Transverse colon (tissue), 4 donors: ENCODE measurements around the gene CPAMD8. TPM values are rescaled to one million over a fixed set of nuclear protein-coding genes. Genes with fewer than 3 reads are reported as not detected.
"Not testable (repeated sequence)": the region's sequence is repeated elsewhere in the genome, so short reads cannot be mapped to it uniquely, and the experiment has no call there.

Source experiments
- DNase-seq: peaks from one replicate; pipeline ENCODE4 v3.0.0-alpha.2; 2019
- H3K27ac ChIP-seq, 4 donors: fragments of 200-600 bp; sonication (generic); 2 replicates each; pipeline ENCODE4 v1.5.1; 2016 to 2018; ENCODE audit warnings: inconsistent platforms in 4 of 4
- H3K27me3 ChIP-seq: fragments of 200-600 bp; sonication (generic); 2 replicates; pipeline ENCODE4 v1.5.1; 2017; ENCODE audit warnings: inconsistent platforms
- H3K36me3 ChIP-seq, 4 donors: fragments of 200-600 bp; sonication (generic); 2 replicates each; pipeline ENCODE4 v1.5.1; 2017 to 2019; ENCODE audit warnings: inconsistent platforms in 4 of 4
- H3K4me1 ChIP-seq, 4 donors: fragments of 200-600 bp; sonication (generic); 2 replicates each; pipeline ENCODE4 v1.5.1; 2017 to 2020; ENCODE audit warnings: inconsistent platforms in 4 of 4
- H3K4me3 ChIP-seq, 4 donors: fragments of 200-600 bp; sonication (generic); 1 replicate in 1 of 4; 2 replicates in 3 of 4; pipeline versions ENCODE4 v1.5.1 to v1.6.1; 2017 to 2019; ENCODE audit warnings: inconsistent platforms in 4 of 4
- H3K9me3 ChIP-seq, 2 donors: fragments of 200-600 bp; sonication (generic); 2 replicates each; pipeline ENCODE4 v1.5.1; 2017 to 2019; ENCODE audit warnings: inconsistent platforms in 2 of 2
- EP300 ChIP-seq: sonication (generic); formaldehyde crosslinking; IDR thresholded peaks from one replicate; pipeline ENCODE4 v1.6.1; 2017; ENCODE audit warnings: antibody characterized with exemption, low read depth
- POLR2A ChIP-seq: fragments of 450-650 bp; IDR thresholded peaks from one replicate; pipeline ENCODE4 v1.6.1; 2016; ENCODE audit warnings: antibody characterized with exemption, mild to moderate bottlenecking, moderate library complexity
- POLR2AphosphoS5 ChIP-seq, 3 donors: sonication (generic); formaldehyde crosslinking; IDR thresholded peaks; one replicate each; pipeline ENCODE4 v1.6.1; 2016; ENCODE audit warnings: antibody characterized with exemption in 3 of 3
- WGBS, 2 donors: methylation state at CpG; one replicate each; pipeline ENCODE4 v1.1.5; 2018; ENCODE audit warnings: low coverage in 1 of 2; 5-methylcytosine and 5-hydroxymethylcytosine counted together
- in situ Hi-C, 4 donors: fragments of 200-750 bp; cut with MboI; loops; one replicate each; pipeline versions ENCODE4 v1.15.0 to v1.15.1; 2017; ENCODE audit warnings: low sequenced_read_pairs in 3 of 4, low pct_ligation_motif_present in 1 of 4, low pct_unique_long_range_greater_than_20kb in 1 of 4
- intact Hi-C: fragments of 100-400 bp; cut with DNase I; formaldehyde crosslinking; loops from one replicate; pipeline ENCODE4 v1.15.1; 2023; ENCODE audit warnings: low total_unique reads
- total RNA-seq, 4 donors: library from RNA; depleted of rRNA; stranded (reverse); fragments of >200 nt; gene quantifications; one replicate each; pipeline ENCODE4 v1.1.0, GENCODE V29; 2016
- TF ChIP-seq, protein P1 (sequence below), 5 experiments: fragments of 200-600 bp in 3 of 5; fragments of 450-650 bp in 2 of 5; sonication (generic) in 3 of 5; IDR thresholded peaks; 1 replicate in 2 of 5; 2 replicates in 3 of 5; pipeline ENCODE4 v1.5.1; 2016 to 2017; ENCODE audit warnings: antibody characterized with exemption in 5 of 5, inconsistent platforms in 3 of 5, mild to moderate bottlenecking in 2 of 5, moderate library complexity in 1 of 5

CPAMD8 gene
- total RNA-seq, 4 donors from 2014 or later = 1.4 to 20.9 (median 7.7) TPM

- TF ChIP-seq, protein P1, sequence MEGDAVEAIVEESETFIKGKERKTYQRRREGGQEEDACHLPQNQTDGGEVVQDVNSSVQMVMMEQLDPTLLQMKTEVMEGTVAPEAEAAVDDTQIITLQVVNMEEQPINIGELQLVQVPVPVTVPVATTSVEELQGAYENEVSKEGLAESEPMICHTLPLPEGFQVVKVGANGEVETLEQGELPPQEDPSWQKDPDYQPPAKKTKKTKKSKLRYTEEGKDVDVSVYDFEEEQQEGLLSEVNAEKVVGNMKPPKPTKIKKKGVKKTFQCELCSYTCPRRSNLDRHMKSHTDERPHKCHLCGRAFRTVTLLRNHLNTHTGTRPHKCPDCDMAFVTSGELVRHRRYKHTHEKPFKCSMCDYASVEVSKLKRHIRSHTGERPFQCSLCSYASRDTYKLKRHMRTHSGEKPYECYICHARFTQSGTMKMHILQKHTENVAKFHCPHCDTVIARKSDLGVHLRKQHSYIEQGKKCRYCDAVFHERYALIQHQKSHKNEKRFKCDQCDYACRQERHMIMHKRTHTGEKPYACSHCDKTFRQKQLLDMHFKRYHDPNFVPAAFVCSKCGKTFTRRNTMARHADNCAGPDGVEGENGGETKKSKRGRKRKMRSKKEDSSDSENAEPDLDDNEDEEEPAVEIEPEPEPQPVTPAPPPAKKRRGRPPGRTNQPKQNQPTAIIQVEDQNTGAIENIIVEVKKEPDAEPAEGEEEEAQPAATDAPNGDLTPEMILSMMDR (IDR thresholded peaks at IDR 0.05) = no peak
- TF ChIP-seq EP300 (no peak), POLR2A (no peak), POLR2AphosphoS5 (IDR thresholded peaks at IDR 0.05) (no peak)
- DNase-seq = peak; percentile 26
- Histone ChIP-seq H3K27me3 (peaks cover 67% of the 10 kb centered on the region), H3K4me1 (peaks cover 0 to 14% (median 8%) of the 10 kb centered on the region in 4 donors), H3K27ac (no peak overlapping the region), H3K9me3 (peaks cover 0 to 4% of the 10 kb centered on the region in 2 donors), H3K36me3 (no peaks in the 10 kb centered on the region), H3K4me3 (peak overlapping the region in 2 of 4 donors; percentile 16 to 40)
- WGBS, 2 donors = 1% methylated on average over 24 of the region's 40 CpGs; no CpG with 5 or more reads in 1 of the 2 donors
- intact Hi-C loops (loop anchor here (5.0 kb wide), 1 partner anchor 1869 kb away; no protein-coding TSS in a partner anchor), in situ Hi-C loops (loop anchor here in 1 of 4 donors (25.0 kb wide), 1 partner anchor 264 kb away; no protein-coding TSS in a partner anchor)
Observed at GRCh38 chr19:17025991-17026658, 485 bp downstream of the CPAMD8 start.

DNA sequence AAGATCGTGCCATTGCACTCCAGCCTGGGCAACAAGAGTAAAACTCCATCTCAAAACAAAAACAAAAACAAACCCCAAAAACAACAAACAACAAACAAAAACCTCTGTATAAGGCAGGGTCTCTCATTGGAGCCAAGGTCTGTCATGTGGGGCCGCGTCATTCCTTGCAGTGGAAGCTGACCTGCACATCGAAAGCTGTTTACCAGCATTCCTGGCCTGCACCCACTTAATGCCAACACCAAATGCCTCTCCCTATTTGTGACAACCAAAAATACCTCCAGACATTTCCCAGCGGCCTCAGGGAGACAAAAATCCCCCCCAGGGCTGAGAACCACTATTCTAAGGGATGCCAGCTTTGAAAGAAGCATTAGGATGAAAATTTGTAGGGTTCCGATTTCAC lies 1.2 kb downstream of the CPAMD8 start:
- WGBS, 2 donors = 44 to 81% methylated on average over 1 to 6 of the region's 6 CpGs
- in situ Hi-C loops = loop anchor here in 1 of 4 donors (25.0 kb wide), 1 partner anchor 263 kb away; no protein-coding TSS in a partner anchor
- Histone ChIP-seq H3K4me3 (no peak overlapping the region), H3K4me1 (peaks cover 0 to 14% (median 8%) of the 10 kb centered on the region in 4 donors), H3K27ac (no peak overlapping the region), H3K27me3 (peaks cover 67% of the 10 kb centered on the region), H3K36me3 (no peaks in the 10 kb centered on the region), H3K9me3 (peaks cover 0 to 4% of the 10 kb centered on the region in 2 donors)
- no peak for DNase-seq
- TF ChIP-seq, protein P1 (IDR thresholded peaks at IDR 0.05) = no peak
- TF ChIP-seq EP300 (no peak), POLR2AphosphoS5 (IDR thresholded peaks at IDR 0.05) (no peak), POLR2A (no peak)
- intact Hi-C loops = loop anchor here (5.0 kb wide), 1 partner anchor 1868 kb away; no protein-coding TSS in a partner anchor

DNA sequence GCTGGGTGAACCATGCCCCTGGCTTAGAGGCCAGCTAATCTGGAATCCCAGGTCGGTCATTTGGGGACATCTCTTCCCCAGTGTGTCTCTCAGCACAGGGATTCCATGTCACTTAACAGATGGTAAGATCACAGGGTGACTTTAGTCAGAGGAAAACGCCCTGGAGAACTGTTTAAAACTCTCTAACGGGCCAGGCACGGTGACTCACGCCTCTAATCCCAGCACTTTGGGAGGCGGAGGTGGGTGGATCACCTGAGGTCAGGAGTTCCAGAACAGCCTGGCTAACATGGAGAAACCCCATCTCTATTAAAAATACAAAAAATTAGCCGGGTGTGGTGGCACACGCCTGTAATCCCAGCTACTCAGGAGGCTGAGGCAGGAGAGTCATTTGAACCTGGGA lies 1.7 kb downstream of the CPAMD8 start:
- H3K36me3 ChIP-seq, H3K9me3 ChIP-seq, H3K4me3 ChIP-seq, DNase-seq, H3K27ac ChIP-seq: not testable (repeated sequence)
- WGBS, 2 donors = 68 to 74% methylated on average over 3 to 8 of the region's 8 CpGs
- Histone ChIP-seq H3K4me1 (peaks cover 0 to 14% (median 8%) of the 10 kb centered on the region in 4 donors), H3K27me3 (peaks cover 67% of the 10 kb centered on the region)
- in situ Hi-C loops = loop anchor here in 1 of 4 donors (25.0 kb wide), 1 partner anchor 263 kb away; no protein-coding TSS in a partner anchor
- intact Hi-C loops = loop anchor here (5.0 kb wide), 1 partner anchor 1868 kb away; no protein-coding TSS in a partner anchor

DNA sequence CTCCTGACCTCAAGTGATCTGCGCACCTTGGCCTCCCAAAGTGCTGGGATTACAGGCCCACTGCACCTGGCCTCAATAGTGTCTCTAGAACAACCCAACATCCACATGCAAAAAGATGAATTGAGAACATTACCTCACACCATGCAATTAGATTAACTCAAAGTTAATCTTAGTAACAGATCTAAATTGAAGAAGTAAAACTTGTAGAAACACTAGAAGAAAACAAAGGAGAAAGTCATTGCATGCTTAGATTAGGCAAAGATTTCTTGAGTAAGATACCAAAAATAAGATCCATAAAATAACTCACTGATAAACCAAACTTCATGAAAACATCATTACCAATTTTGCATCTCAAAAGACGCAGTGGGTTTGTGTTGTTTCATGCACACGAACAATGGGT lies 2.8 kb downstream of the CPAMD8 start:
- intact Hi-C loops = no loop called here
- 81 to 87% methylated on average over 3 of the region's 3 CpGs for WGBS, 2 donors
- Histone ChIP-seq H3K27ac (no peak overlapping the region), H3K4me3 (no peak overlapping the region), H3K4me1 (peaks cover 0 to 14% (median 8%) of the 10 kb centered on the region in 4 donors), H3K27me3 (peaks cover 60% of the 10 kb centered on the region), H3K36me3 (no peaks in the 10 kb centered on the region), H3K9me3 (peaks cover 0 to 4% of the 10 kb centered on the region in 2 donors)
- in situ Hi-C loops = no loop called here
- DNase-seq = no peak
- TF ChIP-seq POLR2A = no peak
- TF ChIP-seq POLR2AphosphoS5 (IDR thresholded peaks at IDR 0.05) = no peak
- TF ChIP-seq EP300 = no peak
- TF ChIP-seq, protein P1 (IDR thresholded peaks at IDR 0.05) = no peak
